HG02588 (cell line): ENCODE data around the gene HOXC10.

ENCODE experiments used
- ATAC-seq: cut with Tn5 transposase; IDR thresholded peaks from one replicate; pipeline ENCODE4 v1.9.1; 2021; ENCODE audit warnings: mild to moderate bottlenecking, moderate library complexity; ENCODE audit not compliant: unreplicated experiment

Gene HOXC10

GRCh38 chr12:54024581-54025305 lies 39.8 kb downstream of the HOXC10 start:
- ATAC-seq, result no peak

- ATAC-seq, result no peak
Measured at GRCh38 chr12:54025499-54026405, 40.8 kb downstream of the HOXC10 start.

GRCh38 chr12:54026640-54027441 lies 41.9 kb downstream of the HOXC10 start:
- no peak for ATAC-seq

- ATAC-seq, result no peak
Measured at GRCh38 chr12:54027442-54027786, 42.5 kb downstream of the HOXC10 start.

- no peak for ATAC-seq
Measured at GRCh38 chr12:54028314-54029201, 43.6 kb downstream of the HOXC10 start, which contains the start of gene HOXC6. Gene HOXC6 (plus strand): TSS chr12:54028440. CDS start chr12:54028522, 82 bp downstream.

GRCh38 chr12:54029529-54030441 lies 44.8 kb downstream of the HOXC10 start:
- no peak for ATAC-seq

GRCh38 chr12:54030442-54030801 lies 45.5 kb downstream of the HOXC10 start:
- no peak for ATAC-seq

- no peak for ATAC-seq
Measured at GRCh38 chr12:54030889-54031471, 46.0 kb downstream of the HOXC10 start.

GRCh38 chr12:54031480-54031879 lies 46.5 kb downstream of the HOXC10 start:
- no peak for ATAC-seq

GRCh38 chr12:54032086-54032619 lies 47.2 kb downstream of the HOXC10 start:
- ATAC-seq, result no peak

- ATAC-seq, result no peak
Measured at GRCh38 chr12:54032627-54033100, 47.7 kb downstream of the HOXC10 start, which contains the start of gene HOXC5. Gene HOXC5 (plus strand): TSS chr12:54033050. CDS start chr12:54033123, 73 bp downstream.

GRCh38 chr12:54033106-54033979 lies 48.4 kb downstream of the HOXC10 start:
- ATAC-seq, result no peak

GRCh38 chr12:54033980-54034784 lies 49.2 kb downstream of the HOXC10 start:
- no peak for ATAC-seq

- no peak for ATAC-seq
Measured at GRCh38 chr12:54034785-54035310, 49.9 kb downstream of the HOXC10 start.

GRCh38 chr12:54035568-54036264 lies 50.8 kb downstream of the HOXC10 start:
- ATAC-seq, result no peak
